OCI-M2 (cell line): ENCODE measurements around the gene EIF5A2.

Experiments
- DNase-seq: peaks from one replicate; lab custom pipeline; 2025; ENCODE audit not compliant: unreplicated experiment; lab: John Stamatoyannopoulos, UW

EIF5A2 gene

GRCh38 chr3:170862618-170863374, 45.6 kb downstream of the EIF5A2 start:
- no peak for DNase-seq

- no peak for DNase-seq
These were observed 49.8 kb downstream of the EIF5A2 start for GRCh38 chr3:170858599-170858998.

GRCh38 chr3:170852324-170852723, 56.1 kb downstream of the EIF5A2 start:
- DNase-seq: no peak

GRCh38 chr3:170848292-170848917, 60.0 kb downstream of the EIF5A2 start:
- DNase-seq: no peak

GRCh38 chr3:170844377-170844776, 64.1 kb downstream of the EIF5A2 start:
- no peak for DNase-seq

- DNase-seq: no peak
These were observed 68.1 kb downstream of the EIF5A2 start for GRCh38 chr3:170840291-170840859.

GRCh38 chr3:170839518-170840100, 68.8 kb downstream of the EIF5A2 start:
- no peak for DNase-seq
